ENCODE measurements around the gene SLC7A5. TPM values are rescaled to one million over a fixed set of nuclear protein-coding genes. Genes with fewer than 3 reads are reported as not detected.

SLC7A5 gene
- total RNA-seq, 1 experiment from 2014 or later: 24.5 TPM

- DNase-seq (ENCODE audit: low read depth): no peak
Observed at GRCh38 chr16:87846705-87847466, 22.4 kb downstream of the SLC7A5 start.

- DNase-seq (ENCODE audit: low read depth): no peak
Observed at GRCh38 chr16:87845807-87846619, 23.3 kb downstream of the SLC7A5 start.

GRCh38 chr16:87845213-87845612 is 24.1 kb downstream of the SLC7A5 start:
- DNase-seq (ENCODE audit: low read depth): no peak

GRCh38 chr16:87844809-87845208 is 24.5 kb downstream of the SLC7A5 start:
- no peak for DNase-seq (ENCODE audit: low read depth)

GRCh38 chr16:87844120-87844733 is 25.1 kb downstream of the SLC7A5 start:
- no peak for DNase-seq (ENCODE audit: low read depth)

GRCh38 chr16:87843678-87844105 is 25.6 kb downstream of the SLC7A5 start:
- no peak for DNase-seq (ENCODE audit: low read depth)

GRCh38 chr16:87842209-87842869 is 27.0 kb downstream of the SLC7A5 start:
- DNase-seq (ENCODE audit: low read depth): no peak

- DNase-seq (ENCODE audit: low read depth): no peak
Observed at GRCh38 chr16:87841340-87842208, 27.7 kb downstream of the SLC7A5 start.

GRCh38 chr16:87840271-87840978 is 28.9 kb downstream of the SLC7A5 start:
- DNase-seq (ENCODE audit: low read depth): no peak

- no peak for DNase-seq (ENCODE audit: low read depth)
Observed at GRCh38 chr16:87839542-87840270, 29.6 kb downstream of the SLC7A5 start.

- no peak for DNase-seq (ENCODE audit: low read depth)
Observed at GRCh38 chr16:87838643-87839541, 30.4 kb downstream of the SLC7A5 start.

- DNase-seq (ENCODE audit: low read depth): no peak
Observed at GRCh38 chr16:87837627-87838289, 31.5 kb downstream of the SLC7A5 start.

GRCh38 chr16:87836844-87837581 is 32.3 kb downstream of the SLC7A5 start:
- no peak for DNase-seq (ENCODE audit: low read depth)

- DNase-seq (ENCODE audit: low read depth): no peak
Observed at GRCh38 chr16:87836346-87836843, 32.9 kb downstream of the SLC7A5 start.

GRCh38 chr16:87835882-87836331 is 33.4 kb downstream of the SLC7A5 start:
- DNase-seq (ENCODE audit: low read depth): no peak

- DNase-seq (ENCODE audit: low read depth): peak; percentile 25
Observed at GRCh38 chr16:87834668-87835473, 34.4 kb downstream of the SLC7A5 start.
